NCI-H460 (cell line): ENCODE data around the gene GRIA1. TPM values are rescaled to one million over a fixed set of nuclear protein-coding genes. Genes with fewer than 3 reads are reported as not detected.

Experiments
- DNase-seq: peaks from one replicate; pipeline ENCODE4 v3.0.0-alpha.2; 2016; ENCODE audit warnings: low read depth; ENCODE audit errors: extremely low read depth
- polyA plus RNA-seq: library from polyadenylated mRNA; depleted of rRNA; stranded (reverse); fragments of >200 nt; gene quantifications from 2 replicates; pipeline ENCODE4 v1.2.3, GENCODE V29; 2014; cell fraction: nucleus; rRNA removed
- total RNA-seq: library from RNA; depleted of rRNA; stranded (reverse); fragments of >200 nt; shearing (Covaris generic); gene quantifications from 2 replicates; pipeline ENCODE4 v1.2.3, GENCODE V29; 2014; rRNA removed

The GRIA1 gene
- not detected in 2 replicates for total RNA-seq
- polyA plus RNA-seq, result not detected in 2 replicates

DNA sequence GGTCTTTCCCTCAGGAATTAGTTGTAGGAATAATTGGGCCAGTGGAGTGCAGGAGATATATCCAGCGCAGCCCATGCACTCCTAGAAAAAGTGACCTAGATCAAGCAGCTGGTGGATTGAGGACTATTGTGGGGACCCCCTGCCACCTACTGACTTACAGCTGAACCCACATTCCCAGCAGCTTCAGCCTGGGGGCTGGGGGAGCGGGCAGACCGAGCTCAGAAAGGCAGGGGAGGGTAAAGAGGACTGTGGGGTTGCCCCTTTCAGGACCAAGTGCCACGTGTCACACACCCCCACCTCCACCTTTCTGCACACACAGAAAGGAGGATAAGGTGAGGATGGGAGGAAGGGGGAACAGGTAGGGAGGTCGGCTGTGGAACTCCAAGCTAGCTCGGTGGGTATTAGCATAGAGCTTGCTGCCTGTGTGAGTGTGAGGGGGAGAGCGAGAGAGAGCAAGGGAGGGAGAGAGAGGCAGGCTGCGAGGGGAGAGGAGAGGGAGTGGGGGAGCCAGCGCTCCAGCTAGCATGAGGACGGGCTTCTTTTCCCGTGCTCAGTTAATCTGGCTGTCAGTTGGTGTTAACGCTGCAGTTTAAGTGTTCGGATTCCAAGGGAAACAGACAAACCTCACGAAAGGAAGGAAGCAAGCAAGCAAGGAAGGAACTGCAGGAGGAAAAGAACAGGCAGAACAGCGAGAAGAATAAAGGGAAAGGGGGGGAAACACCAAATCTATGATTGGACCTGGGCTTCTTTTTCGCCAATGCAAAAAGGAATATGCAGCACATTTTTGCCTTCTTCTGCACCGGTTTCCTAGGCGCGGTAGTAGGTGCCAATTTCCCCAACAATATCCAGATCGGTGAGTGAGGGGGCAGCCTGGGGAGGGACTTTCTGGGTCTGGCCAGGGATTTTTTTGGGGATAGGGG, at the start of gene GRIA1:
Gene GRIA1 (plus strand): TSS at position 553 of the 920 bp plus-strand sequence.
- DNase-seq, result no peak

GRCh38 chr5:153445875-153446579, 44.4 kb upstream of the GRIA1 start:
- DNase-seq, result no peak

GRCh38 chr5:153447534-153447933, 42.9 kb upstream of the GRIA1 start:
- DNase-seq, result no peak

DNA sequence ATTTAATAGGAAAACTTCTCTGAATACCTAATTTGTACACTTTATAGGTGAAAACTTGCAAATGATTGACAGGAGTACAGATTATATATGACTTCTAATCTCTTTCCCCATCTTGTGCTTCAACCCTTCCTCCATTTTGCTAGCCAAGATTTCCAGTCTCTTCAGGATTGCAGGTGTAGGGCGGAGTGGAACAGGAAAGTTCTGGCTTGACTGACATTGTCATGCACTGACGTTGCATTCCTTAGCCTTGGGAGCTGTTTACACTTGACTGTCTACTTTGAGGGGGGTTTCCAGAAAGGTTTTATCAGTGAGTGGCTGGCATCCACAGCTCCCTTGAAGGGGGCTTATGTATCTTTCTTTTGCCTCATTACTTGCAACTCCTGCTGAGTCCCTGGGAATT, 34.1 kb upstream of the GRIA1 start:
- no peak for DNase-seq

DNA sequence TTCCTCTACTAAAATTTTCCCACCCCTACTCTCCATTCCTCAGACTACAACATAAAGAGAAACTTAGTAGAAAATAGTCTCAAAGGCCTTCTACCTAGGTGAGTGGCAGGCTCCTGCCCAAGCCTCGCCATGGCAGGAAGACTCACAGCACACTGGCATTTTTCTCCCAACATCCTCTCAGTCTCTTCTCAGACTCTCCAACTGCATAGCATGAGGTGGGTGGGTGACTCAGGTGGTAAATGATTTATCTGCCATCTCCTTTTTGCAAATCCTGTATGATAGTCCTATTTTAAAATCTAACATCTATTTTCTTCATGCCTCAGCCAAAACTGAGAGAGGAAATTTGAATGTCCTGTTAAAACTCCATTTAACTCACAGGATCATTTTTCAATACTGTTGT, 33.5 kb upstream of the GRIA1 start:
- DNase-seq, result no peak

DNA sequence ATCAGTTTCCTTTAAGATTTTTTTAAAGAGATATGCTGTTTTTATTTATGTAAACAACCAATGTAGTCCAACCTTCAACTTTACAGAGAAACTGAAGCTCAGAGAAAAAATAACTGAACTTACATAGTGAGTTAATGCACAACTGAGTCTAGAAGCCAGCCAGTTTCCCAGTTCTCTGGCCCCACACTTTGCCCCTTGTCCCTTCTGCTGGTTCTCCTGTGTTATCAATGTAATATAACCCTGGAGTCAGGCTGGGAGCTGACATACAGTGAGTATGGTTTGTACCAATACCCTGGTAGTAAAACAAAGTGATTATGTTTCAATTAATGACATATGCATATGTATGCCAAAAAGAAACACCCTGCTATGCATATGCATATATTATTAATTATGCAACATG, 32.2 kb upstream of the GRIA1 start:
- DNase-seq, result no peak

DNA sequence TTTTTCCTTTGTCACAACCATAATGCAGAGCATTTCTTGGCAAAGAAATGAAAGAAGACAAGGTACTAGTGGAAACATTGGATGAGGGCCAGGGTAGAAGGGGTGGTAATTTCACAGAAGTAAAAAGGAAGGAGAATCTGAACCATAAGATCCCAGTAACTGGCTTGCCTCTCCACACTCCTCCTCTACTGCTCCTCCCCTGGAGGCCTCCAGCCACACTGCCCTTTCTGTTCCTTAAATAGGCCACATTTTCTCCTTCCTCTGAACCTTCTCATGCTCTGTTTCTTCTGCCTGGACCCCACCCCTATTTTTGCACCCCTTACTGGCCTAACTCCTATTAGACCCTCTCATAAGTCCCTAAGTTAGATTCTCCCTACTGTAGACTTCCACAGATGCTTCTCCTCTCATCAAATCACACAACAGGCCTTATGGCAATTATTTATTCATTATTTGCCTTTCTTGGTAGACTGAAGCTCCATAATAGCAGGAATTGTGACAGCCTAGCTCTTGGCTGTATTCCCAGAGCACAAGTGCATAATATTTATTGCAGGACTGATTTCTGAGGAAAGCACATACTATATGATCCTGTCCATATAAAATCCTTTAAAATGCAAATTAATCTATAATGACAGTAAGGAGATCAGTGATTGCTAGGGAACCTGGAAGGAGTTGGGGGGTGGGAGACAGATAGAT, 31.3 kb upstream of the GRIA1 start:
- DNase-seq, result no peak

DNA sequence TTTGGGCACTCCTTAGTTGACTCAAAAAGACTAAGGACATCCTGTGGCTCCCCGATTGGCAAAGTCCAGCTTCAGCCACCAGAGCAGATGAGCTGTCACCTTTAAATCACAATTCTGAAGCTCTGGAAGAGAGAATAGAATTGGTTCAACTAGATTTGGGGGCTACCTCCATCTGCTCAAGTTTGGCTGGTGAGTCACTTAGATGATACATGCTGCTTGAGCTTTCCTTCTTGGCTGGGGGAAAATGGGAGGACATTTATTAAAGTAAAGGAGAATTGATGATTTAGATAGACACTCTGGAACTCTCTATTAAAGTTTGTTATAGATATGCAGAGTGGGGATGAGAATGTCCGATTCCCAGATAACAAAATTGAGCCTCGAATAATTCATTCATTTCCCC, 30.0 kb upstream of the GRIA1 start:
- no peak for DNase-seq

- DNase-seq, result no peak
Measured at GRCh38 chr5:153461341-153461740, 29.1 kb upstream of the GRIA1 start.

GRCh38 chr5:153463806-153464205, 26.7 kb upstream of the GRIA1 start:
- DNase-seq, result no peak

GRCh38 chr5:153467546-153467945, 22.9 kb upstream of the GRIA1 start:
- no peak for DNase-seq

GRCh38 chr5:153469423-153469822, 21.0 kb upstream of the GRIA1 start:
- no peak for DNase-seq

DNA sequence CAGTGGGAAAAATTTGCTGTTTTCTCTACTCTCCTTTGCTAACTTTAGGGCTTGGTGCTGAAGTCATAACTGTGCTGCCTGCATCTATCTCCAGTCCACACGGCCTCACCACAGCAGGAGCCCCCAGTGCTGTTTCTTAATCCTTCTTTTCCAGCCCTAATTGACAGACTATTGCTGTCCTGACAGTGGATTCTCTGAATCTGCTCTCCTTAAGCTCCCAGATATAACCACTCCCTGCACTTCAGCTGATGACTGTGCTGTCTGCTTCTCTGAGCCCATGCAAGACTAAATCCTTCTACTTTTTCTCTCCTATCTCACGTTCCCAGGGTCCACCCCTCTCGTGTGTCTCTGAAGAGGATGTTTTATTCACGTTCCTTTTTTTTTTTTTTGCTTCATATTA, 19.7 kb upstream of the GRIA1 start:
- DNase-seq, result no peak

GRCh38 chr5:153476767-153477166, 13.7 kb upstream of the GRIA1 start:
- DNase-seq, result no peak

GRCh38 chr5:153480401-153480800, 10.1 kb upstream of the GRIA1 start:
- no peak for DNase-seq

DNA sequence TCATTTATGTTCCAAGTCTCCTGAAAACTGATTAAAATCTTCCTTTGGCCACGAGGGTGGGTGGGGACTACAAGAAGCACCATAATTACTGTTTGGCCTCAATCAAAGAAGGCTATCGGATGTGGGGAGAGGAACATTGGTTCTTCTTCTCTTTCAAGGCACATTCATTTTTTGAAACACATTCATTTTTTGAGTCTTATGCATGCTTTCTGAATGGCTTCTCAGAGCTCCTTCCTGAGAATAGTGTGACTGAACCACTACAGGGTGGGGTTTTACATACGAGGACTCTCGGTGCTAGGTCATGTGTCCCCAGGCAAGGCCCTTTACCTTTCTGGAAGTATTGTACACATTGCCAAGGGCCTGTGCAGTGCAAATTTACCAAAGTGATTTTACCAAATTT, 7.0 kb upstream of the GRIA1 start:
- DNase-seq, result no peak

DNA sequence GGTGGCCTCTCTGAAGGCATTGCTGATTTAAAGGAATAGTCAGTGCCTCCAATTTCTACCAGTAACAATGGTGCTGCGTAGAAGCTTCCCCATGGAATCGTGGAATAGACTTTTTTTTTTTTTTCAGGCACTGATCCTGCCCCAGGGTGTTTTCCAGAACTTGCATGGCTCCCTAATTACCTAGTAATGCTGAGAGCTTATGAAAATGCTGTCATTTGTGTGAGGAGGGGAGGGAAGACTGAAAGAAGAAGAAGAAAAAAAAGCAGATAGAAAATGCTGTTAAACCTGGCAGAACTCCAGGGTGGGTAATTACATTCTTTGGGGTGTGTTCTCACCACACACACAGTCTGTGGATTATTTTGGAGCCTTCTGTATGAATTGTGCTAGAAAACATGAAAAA, 4.8 kb upstream of the GRIA1 start:
- no peak for DNase-seq

DNA sequence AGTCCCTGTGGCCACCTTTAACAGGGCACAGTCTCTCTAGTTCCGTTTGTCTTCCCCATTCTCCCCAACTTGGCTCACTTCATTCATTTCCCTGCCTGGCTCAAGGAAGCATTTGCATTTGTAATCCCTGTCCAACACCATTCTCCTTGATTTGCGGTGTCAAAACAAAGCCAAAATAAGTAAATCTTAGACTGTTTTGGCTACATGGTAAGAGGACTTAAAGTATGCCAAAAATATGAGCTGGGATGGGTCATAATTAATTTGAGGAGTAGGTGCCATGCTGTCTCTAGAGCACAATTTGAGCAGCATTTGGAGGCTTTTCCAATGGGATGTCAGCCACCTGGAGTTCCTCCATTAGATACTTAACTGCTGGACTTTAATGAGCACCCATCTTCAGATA, 3.7 kb upstream of the GRIA1 start:
- DNase-seq, result no peak

GRCh38 chr5:153489611-153490010, 859 bp upstream of the GRIA1 start:
- DNase-seq, result no peak

GRCh38 chr5:153491038-153491744, 721 bp downstream of the GRIA1 start:
- DNase-seq, result no peak

- DNase-seq, result no peak
Measured at GRCh38 chr5:153491856-153492255, 1.4 kb downstream of the GRIA1 start.
